GM18498 (cell line): ENCODE measurements around the gene SLC13A5.
"Not testable (repeated sequence)": the region's sequence is repeated elsewhere in the genome, so short reads cannot be mapped to it uniquely, and the experiment has no call there.

Source experiments
- ATAC-seq: cut with Tn5 transposase; IDR thresholded peaks from one replicate; pipeline ENCODE4 v1.9.1; 2021; ENCODE audit warnings: mild to moderate bottlenecking, moderate library complexity; ENCODE audit not compliant: unreplicated experiment

The SLC13A5 gene

GRCh38 chr17:6666557-6666956 lies 46.6 kb downstream of the SLC13A5 start:
- no peak for ATAC-seq

GRCh38 chr17:6666077-6666521 lies 47.1 kb downstream of the SLC13A5 start:
- no peak for ATAC-seq

- ATAC-seq, result not testable (repeated sequence)
Observed at GRCh38 chr17:6663200-6663599, 50.0 kb downstream of the SLC13A5 start.

GRCh38 chr17:6661464-6661848 lies 51.7 kb downstream of the SLC13A5 start:
- ATAC-seq, result no peak

- ATAC-seq, result peak; percentile 79
Observed at GRCh38 chr17:6660805-6661463, 52.2 kb downstream of the SLC13A5 start.

GRCh38 chr17:6660101-6660500 lies 53.1 kb downstream of the SLC13A5 start:
- ATAC-seq, result no peak

- ATAC-seq, result not testable (repeated sequence)
Observed at GRCh38 chr17:6658411-6658810, 54.8 kb downstream of the SLC13A5 start.

GRCh38 chr17:6657633-6658287 lies 55.4 kb downstream of the SLC13A5 start:
- ATAC-seq, result no peak

- ATAC-seq, result not testable (repeated sequence)
Observed at GRCh38 chr17:6656797-6657632, 56.2 kb downstream of the SLC13A5 start.

- ATAC-seq, result not testable (repeated sequence)
Observed at GRCh38 chr17:6655732-6656361, 57.3 kb downstream of the SLC13A5 start.

GRCh38 chr17:6654841-6655731 lies 58.1 kb downstream of the SLC13A5 start:
- ATAC-seq, result no peak

- ATAC-seq, result peak; percentile 12
Observed at GRCh38 chr17:6651919-6652452, 61.2 kb downstream of the SLC13A5 start.

- ATAC-seq, result peak; percentile 88
Observed at GRCh38 chr17:6651354-6651918, 61.7 kb downstream of the SLC13A5 start, which contains the start of the genes C17orf100 and MED31. TSS of gene C17orf100 (plus strand) at chr17:6651762. CDS start at chr17:6651914, 152 bp downstream. TSS of gene MED31 (minus strand) at chr17:6651605. CDS start at chr17:6651528, 77 bp downstream.

GRCh38 chr17:6648181-6648580 lies 65.0 kb downstream of the SLC13A5 start:
- no peak for ATAC-seq

GRCh38 chr17:6643451-6644125 lies 69.6 kb downstream of the SLC13A5 start:
- ATAC-seq, result no peak

- ATAC-seq, result no peak
Observed at GRCh38 chr17:6642592-6642991, 70.6 kb downstream of the SLC13A5 start.

- no peak for ATAC-seq
Observed at GRCh38 chr17:6641247-6641863, 71.8 kb downstream of the SLC13A5 start.

- ATAC-seq, result peak; percentile 93
Observed at GRCh38 chr17:6640536-6641246, 72.5 kb downstream of the SLC13A5 start, which contains the start of the genes KIAA0753 and TXNDC17. TSS of gene KIAA0753 (minus strand) at chr17:6640711. CDS start at chr17:6635103, 5,608 bp downstream. TSS of gene TXNDC17 (plus strand) at chr17:6641060. CDS start at chr17:6641083, 23 bp downstream.
